Measurements from ENCODE around the gene NCAPG2.

DNA sequence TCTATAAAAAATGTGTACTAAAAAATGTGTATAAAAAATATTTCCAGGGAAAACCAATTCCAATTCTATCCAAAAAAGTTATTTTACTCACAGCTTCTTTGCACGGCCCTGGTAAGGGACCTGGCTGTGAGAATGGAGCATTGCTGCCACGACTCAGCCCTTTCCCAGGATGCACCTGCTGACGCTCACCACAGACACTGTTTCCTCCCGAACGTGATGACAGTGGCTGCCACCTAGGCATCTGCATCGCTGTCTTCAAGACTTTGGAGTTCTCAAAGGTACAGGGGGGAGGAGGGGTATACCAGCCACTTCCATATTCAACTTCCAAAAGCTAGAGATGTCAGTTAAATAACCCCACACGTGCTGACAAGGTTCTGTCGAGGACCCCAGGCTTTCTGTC lies 93.1 kb downstream of the NCAPG2 start:
- TF ChIP-seq, protein P1, sequence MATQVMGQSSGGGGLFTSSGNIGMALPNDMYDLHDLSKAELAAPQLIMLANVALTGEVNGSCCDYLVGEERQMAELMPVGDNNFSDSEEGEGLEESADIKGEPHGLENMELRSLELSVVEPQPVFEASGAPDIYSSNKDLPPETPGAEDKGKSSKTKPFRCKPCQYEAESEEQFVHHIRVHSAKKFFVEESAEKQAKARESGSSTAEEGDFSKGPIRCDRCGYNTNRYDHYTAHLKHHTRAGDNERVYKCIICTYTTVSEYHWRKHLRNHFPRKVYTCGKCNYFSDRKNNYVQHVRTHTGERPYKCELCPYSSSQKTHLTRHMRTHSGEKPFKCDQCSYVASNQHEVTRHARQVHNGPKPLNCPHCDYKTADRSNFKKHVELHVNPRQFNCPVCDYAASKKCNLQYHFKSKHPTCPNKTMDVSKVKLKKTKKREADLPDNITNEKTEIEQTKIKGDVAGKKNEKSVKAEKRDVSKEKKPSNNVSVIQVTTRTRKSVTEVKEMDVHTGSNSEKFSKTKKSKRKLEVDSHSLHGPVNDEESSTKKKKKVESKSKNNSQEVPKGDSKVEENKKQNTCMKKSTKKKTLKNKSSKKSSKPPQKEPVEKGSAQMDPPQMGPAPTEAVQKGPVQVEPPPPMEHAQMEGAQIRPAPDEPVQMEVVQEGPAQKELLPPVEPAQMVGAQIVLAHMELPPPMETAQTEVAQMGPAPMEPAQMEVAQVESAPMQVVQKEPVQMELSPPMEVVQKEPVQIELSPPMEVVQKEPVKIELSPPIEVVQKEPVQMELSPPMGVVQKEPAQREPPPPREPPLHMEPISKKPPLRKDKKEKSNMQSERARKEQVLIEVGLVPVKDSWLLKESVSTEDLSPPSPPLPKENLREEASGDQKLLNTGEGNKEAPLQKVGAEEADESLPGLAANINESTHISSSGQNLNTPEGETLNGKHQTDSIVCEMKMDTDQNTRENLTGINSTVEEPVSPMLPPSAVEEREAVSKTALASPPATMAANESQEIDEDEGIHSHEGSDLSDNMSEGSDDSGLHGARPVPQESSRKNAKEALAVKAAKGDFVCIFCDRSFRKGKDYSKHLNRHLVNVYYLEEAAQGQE (IDR thresholded peaks at IDR 0.05; ENCODE audit: insufficient read depth in 1 of 2, low read depth in 2 of 2, low read length in 2 of 2) = no peak
- TF ChIP-seq TAF1 (IDR thresholded peaks at IDR 0.05; ENCODE audit: borderline replicate concordance, insufficient read depth, low read length) (no peak), POLR2AphosphoS5 (IDR thresholded peaks at IDR 0.05; ENCODE audit: low read depth, low read length) (no peak), SIN3A (IDR thresholded peaks at IDR 0.05; ENCODE audit: borderline replicate concordance, insufficient read depth, low read length) (no peak), FOXP2 (optimal IDR thresholded peaks at IDR 0.05; ENCODE audit: borderline replicate concordance, extremely low read depth, extremely low read length, insufficient read depth) (no peak)

All from PFSK-1 (cell line).